Measurements from ENCODE around the gene TMEM221. TPM values are rescaled to one million over a fixed set of nuclear protein-coding genes. Genes with fewer than 3 reads are reported as not detected.

The TMEM221 gene
- total RNA-seq, 1 donor from 2014 or later, result 0.30 TPM

DNA sequence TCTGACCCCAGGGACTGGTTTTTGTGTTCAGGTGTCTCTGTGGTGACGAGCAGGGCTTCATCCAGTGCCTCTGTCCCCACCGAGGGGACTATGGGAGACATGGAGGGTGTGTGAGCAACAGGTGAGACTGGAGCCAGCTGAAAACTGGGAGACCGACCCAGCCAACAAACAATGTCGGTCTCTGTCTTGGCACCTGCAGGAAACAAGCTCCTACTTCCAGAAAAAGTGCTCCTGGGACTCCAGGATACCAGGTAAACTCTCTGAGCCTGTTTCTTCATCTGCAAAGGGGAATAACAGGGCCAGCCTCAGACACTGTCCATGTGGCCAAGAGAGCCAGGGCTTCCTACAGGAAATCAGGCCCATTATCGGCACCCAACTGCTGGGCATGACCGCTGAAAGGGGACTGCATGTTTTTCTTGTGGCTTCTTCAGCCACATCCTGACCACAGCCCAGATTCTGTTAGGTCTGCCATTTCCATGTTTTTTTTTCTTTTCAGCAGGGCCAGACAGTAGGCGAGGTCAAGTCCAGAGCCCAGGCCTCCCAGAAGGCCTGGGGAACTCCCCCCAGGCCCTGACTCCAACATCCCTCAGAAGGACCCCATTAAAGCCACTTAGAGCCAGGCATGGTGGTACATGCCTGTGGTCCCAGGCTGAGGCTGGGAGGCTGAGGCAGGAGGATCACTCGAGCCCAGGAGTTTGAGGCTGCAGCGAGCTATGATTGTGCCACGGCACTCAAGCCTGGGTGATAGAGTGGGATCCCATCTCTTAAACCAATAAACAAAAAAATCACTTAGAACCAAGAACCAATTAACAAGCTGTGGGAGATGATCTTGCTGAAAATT, 42.2 kb downstream of the TMEM221 start:
- Mint-ChIP-seq H3K4me3 (ENCODE audit: unreplicated experiment) (no peak overlapping the region), H3K4me1 (ENCODE audit: unreplicated experiment) (peaks cover 18% of the 10 kb centered on the region), H3K27ac (ENCODE audit: unreplicated experiment) (peak overlapping the region; percentile 47), H3K36me3 (ENCODE audit: unreplicated experiment) (no peaks in the 10 kb centered on the region), H3K27me3 (ENCODE audit: unreplicated experiment) (peaks cover 4% of the 10 kb centered on the region), H3K9me3 (ENCODE audit: unreplicated experiment) (no peaks in the 10 kb centered on the region)
- TF ChIP-seq, protein P1, sequence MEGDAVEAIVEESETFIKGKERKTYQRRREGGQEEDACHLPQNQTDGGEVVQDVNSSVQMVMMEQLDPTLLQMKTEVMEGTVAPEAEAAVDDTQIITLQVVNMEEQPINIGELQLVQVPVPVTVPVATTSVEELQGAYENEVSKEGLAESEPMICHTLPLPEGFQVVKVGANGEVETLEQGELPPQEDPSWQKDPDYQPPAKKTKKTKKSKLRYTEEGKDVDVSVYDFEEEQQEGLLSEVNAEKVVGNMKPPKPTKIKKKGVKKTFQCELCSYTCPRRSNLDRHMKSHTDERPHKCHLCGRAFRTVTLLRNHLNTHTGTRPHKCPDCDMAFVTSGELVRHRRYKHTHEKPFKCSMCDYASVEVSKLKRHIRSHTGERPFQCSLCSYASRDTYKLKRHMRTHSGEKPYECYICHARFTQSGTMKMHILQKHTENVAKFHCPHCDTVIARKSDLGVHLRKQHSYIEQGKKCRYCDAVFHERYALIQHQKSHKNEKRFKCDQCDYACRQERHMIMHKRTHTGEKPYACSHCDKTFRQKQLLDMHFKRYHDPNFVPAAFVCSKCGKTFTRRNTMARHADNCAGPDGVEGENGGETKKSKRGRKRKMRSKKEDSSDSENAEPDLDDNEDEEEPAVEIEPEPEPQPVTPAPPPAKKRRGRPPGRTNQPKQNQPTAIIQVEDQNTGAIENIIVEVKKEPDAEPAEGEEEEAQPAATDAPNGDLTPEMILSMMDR (IDR thresholded peaks at IDR 0.05), result no peak
- no peak for DNase-seq (ENCODE audit: extremely low spot score, unreplicated experiment)

DNA sequence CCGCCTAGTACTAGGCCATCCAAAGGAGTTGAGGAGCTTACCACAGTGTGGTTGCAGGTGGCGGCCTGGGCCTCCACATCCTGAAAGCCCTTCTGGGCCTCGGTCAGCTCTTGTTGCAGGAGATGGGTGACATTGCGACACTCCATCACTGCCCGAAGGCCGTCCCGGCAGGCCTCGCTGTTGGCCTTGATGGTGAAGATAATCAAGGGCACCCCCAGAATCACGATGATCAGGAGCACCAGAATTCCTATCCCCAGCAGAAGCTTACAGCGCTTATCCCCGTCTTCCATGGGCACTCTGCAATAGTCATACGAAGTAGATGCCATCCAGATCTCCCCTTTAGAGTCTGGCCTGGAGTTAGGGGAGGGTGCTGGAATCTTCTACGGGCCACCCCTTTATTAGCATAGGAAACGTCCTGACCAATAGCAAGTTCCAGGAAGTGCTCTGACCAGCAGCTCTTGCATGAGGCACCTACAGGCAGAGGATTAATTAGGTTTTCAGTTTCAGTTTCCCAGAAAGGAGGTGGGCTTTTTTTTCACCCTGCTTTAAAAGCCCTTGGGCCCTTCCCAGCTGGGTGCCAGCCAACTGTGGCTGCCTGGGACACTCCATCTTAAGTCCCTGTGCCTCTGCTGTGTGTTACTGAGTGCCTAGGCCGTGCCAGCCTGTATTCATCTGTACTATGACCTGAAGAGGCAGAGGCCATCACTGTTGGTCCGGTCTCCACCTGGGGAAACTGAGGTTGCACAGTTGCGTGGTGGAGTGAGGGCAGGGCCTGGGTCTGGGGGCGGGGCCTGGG, 43.0 kb downstream of the TMEM221 start, which contains the start of gene BST2:
BST2 (minus strand) TSS at position 381 of the 796 bp plus-strand sequence; CDS start at position 326, 55 bp downstream.
- H3K4me3 Mint-ChIP-seq (ENCODE audit: unreplicated experiment), result no peak within 1 kb of the TSS
- DNase-seq (ENCODE audit: extremely low spot score, unreplicated experiment), result no peak
- H3K27me3 Mint-ChIP-seq (ENCODE audit: unreplicated experiment), result peaks cover 4% of the 10 kb centered on the region
- H3K27ac Mint-ChIP-seq (ENCODE audit: unreplicated experiment), result peak within 1 kb of the TSS; percentile 47
- H3K4me1 Mint-ChIP-seq (ENCODE audit: unreplicated experiment), result peaks cover 18% of the 10 kb centered on the region
- TF ChIP-seq, protein P1 (IDR thresholded peaks at IDR 0.05), result no peak
- no peaks in the 10 kb centered on the region for H3K9me3 Mint-ChIP-seq (ENCODE audit: unreplicated experiment)
- no peaks in the 10 kb centered on the region for H3K36me3 Mint-ChIP-seq (ENCODE audit: unreplicated experiment)

DNA sequence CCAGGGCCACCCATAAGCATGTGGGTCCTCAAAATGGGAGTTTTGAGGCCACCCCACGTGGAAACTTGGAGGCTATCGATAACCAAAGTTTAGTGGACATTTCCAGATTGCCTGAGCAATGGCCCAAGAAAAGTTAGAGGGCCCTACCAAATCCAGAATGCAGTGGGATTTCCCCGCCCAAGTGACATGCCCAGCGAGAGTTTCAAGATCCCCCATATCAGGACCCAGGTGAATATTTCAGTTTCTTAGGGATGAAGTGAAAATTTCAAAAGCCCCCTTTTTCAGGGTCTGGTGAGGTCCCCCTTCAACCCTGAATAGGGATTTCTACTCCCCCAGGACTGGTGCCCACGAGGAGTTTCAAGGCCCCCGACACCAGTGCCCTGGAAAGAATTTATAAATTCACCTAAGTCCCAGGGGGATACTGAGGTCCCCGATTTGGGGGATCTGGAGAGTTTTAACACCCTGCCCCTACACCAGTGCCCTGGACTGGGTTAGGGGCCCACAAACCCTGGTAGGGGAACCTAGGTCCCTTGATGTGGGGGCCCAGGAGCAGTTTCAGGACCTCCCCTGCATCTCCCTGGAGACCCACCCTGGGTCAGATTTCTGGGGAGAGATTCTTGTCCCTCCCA, 43.7 kb downstream of the TMEM221 start:
- H3K27ac Mint-ChIP-seq (ENCODE audit: unreplicated experiment), result no peak overlapping the region
- H3K36me3 Mint-ChIP-seq (ENCODE audit: unreplicated experiment), result no peaks in the 10 kb centered on the region
- DNase-seq (ENCODE audit: extremely low spot score, unreplicated experiment), result no peak
- no peak overlapping the region for H3K4me3 Mint-ChIP-seq (ENCODE audit: unreplicated experiment)
- TF ChIP-seq, protein P1 (IDR thresholded peaks at IDR 0.05), result no peak
- H3K4me1 Mint-ChIP-seq (ENCODE audit: unreplicated experiment), result peaks cover 18% of the 10 kb centered on the region
- peaks cover 4% of the 10 kb centered on the region for H3K27me3 Mint-ChIP-seq (ENCODE audit: unreplicated experiment)
- H3K9me3 Mint-ChIP-seq (ENCODE audit: unreplicated experiment), result no peaks in the 10 kb centered on the region

DNA sequence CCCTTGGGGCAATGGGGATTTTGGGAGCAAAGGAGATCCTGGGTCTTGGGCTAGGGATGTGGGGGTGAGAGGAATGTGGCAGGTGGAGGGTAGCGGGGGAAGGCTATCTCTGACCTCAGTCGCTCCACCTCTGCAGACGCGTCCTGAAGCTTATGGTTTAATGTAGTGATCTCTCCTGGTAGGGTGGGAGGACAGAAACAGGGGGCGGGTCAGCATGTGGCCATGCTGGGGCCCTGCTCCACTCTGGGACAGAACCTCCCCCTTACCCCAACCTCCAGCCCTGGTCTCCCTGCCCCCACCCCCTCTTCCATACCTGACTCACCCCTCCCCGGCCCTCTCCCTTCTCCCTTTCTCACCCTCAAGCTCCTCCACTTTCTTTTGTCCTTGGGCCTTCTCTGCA, 44.5 kb downstream of the TMEM221 start:
- no peaks in the 10 kb centered on the region for H3K9me3 Mint-ChIP-seq (ENCODE audit: unreplicated experiment)
- H3K4me3 Mint-ChIP-seq (ENCODE audit: unreplicated experiment), result no peak overlapping the region
- TF ChIP-seq, protein P1 (IDR thresholded peaks at IDR 0.05), result no peak
- H3K4me1 Mint-ChIP-seq (ENCODE audit: unreplicated experiment), result peaks cover 18% of the 10 kb centered on the region
- no peaks in the 10 kb centered on the region for H3K36me3 Mint-ChIP-seq (ENCODE audit: unreplicated experiment)
- no peak for DNase-seq (ENCODE audit: extremely low spot score, unreplicated experiment)
- H3K27ac Mint-ChIP-seq (ENCODE audit: unreplicated experiment), result no peak overlapping the region
- peaks cover 4% of the 10 kb centered on the region for H3K27me3 Mint-ChIP-seq (ENCODE audit: unreplicated experiment)

Data from osteocyte (in vitro differentiated cells).